CD4-positive, alpha-beta T cell treated with Interleukin-17A for 1 hour (primary cell): ENCODE results near the gene AHCY.
"Not testable (repeated sequence)": the region's sequence is repeated elsewhere in the genome, so short reads cannot be mapped to it uniquely, and the experiment has no call there.

Experiments
- DNase-seq: peaks from one replicate; pipeline ENCODE4 v3.0.0-alpha.2; 2020

The AHCY gene

GRCh38 chr20:34252431-34253086, 50.6 kb downstream of the AHCY start:
- not testable (repeated sequence) for DNase-seq

DNA sequence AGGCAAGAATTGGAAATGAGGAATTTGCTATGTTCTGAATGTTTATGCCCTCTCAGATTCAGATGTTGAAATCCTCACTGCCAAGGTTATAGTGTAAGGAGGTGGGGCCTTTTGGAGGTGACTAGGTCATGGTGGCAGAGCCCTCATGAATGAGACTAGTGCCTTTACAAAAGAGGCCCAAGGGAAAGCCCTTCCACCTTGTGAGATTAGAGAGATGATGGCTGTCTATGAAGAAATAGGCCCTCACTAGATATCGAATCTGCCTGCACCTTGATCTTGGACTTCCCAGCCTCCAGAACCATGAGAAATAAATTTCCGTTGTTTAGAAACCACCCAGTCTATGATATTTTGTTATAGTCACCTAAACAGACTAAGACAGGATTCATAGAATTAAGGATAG, 51.5 kb downstream of the AHCY start:
- no peak for DNase-seq

GRCh38 chr20:34250005-34250404, 53.1 kb downstream of the AHCY start:
- DNase-seq, result no peak

DNA sequence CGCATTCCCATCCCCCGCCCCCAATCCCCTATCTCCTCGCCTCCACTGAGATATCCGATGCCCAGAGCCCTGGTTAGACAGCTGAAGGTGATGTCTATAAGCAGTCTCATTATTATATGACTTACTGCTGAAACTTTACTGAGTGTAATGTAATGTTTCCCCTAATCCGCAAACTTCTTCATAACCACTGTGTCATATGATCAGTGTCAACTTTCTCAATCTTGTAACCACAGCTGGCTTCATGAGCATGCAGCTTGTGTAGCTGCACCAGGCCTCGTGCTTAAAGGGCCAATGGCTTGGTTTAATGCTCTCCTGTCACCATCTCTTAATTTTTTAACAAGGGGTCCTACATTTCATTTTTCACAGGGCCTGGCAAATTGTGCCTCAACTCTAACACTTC, 53.9 kb downstream of the AHCY start:
- peak; percentile 8 for DNase-seq

DNA sequence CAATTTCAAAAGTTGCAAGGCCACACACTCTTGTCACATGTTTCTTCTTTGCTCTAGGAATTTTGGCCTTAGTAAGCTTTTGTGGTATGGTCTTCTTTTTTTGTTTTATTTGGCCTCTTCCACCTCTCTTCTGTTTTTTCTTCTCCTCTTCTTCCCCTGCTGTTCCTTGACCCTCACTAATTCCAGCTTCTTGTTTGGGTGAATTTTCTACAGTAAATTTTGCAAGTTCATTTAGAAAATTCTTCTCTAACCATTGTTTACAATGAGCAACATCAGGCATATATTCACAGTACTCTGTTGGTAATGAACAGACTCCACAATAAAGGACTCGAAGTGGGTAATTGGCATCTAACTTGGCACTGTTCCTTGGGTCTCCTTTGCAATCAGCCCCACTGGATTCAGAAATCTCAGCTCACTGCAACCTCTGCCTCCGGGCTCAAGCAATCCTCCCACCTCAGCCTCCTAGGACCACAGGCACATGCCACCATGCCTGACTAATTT, 57.0 kb downstream of the AHCY start:
- no peak for DNase-seq

DNA sequence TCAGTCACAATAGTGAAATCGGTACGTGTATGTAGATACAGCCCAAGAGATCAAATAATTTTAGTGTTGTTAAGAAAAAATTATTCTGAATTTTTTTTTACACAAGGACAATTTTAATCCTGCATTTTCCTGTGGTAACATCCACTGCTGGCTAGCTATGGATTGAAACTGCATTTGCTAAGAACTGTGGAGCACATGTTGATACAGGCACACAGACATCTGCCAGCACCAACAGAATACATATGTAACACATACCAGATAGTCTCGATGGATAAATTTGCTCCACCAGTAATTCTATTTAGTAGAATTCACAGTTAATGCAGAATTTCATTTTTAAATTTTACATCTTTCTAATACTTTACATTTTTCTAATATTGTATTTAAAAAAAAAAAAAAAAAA, 59.8 kb downstream of the AHCY start:
- no peak for DNase-seq

- DNase-seq, result no peak
These were observed 60.3 kb downstream of the AHCY start for GRCh38 chr20:34242879-34243278.

DNA sequence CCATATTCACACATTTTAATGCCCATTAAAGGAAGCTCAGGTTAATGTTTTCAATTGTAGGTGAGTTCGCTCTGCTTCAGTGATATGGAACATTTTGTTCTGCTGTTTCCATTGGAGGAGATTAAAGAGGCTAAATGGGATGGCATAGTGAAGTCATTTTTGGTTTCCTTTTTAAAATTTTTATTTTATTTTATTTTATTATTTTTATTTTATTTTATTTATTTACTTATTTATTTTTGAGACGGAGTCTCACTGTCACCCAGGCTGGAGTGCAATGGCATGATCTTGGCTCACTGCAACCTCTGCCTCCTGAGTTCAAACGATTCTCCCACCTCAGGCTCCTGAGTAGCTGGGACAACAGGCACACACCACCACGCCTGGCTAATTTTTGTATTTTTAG, 61.1 kb downstream of the AHCY start:
- not testable (repeated sequence) for DNase-seq

DNA sequence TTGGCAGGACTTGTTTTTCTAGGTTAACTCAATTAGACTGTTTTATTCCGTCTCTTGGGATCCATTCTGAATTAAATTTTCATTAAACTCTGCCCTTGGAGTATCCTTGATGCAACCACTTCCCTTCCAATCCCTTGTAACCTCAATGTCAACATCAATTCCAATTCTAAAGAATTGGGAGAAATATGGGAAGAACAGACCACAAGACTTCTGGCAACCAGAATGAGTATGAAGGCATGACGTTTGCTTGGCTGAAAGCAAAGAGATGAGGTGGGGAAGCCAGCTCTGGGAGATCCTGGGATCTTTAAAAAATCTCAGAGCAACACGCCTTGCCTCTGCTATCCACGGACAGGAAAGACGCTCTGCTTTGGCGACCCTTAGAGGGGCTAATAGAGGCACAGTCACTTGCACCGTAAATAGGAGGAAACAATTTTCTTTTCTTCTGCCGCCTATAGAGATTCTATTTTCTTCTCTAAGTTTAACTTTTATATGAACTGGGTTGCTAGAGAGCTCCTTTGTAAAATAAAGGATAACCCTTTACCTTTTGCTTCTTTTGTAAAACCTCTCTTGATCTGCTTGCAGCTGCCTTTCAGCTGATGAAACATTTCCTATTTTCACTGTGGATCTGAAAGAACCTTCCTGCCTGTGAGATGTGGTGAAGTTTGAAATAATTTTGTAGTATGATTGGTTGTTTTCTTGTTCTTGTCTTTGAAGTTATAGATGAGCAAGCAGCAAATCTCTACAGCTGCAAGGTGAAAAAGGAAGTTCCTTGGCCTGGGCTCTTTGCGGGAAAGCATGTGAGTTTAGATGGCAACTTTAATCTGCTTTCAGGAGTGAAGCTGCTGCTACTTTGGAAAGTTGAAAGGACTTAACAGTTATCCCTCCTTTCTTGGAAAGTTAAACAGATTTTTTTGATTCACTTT, 62.2 kb downstream of the AHCY start, which contains the start of gene ASIP:
Gene ASIP, plus strand, starts transcription at position 731 of the 923 bp plus-strand sequence. CDS start 18,952 bp downstream, outside the sequence.
- DNase-seq, result no peak

DNA sequence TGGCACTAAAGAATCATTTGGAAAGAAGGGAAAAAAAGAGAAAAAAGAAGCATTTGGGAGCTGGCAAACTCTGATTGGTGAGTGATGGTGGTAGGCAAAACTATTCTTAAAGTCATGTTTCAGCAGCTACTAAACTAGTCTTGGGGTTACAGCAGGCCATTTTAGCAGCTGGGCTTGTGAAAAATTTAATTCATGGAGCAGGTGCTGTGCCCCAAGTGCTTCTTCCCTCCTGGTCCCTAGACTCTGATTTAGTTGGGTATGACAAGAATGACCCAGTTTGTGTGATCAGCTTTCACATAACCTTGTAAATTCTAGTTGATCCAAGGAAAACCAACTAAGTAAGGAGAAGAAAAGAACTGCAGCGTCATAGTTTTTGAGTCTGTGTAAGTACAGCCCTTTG, 63.0 kb downstream of the AHCY start:
- no peak for DNase-seq

DNA sequence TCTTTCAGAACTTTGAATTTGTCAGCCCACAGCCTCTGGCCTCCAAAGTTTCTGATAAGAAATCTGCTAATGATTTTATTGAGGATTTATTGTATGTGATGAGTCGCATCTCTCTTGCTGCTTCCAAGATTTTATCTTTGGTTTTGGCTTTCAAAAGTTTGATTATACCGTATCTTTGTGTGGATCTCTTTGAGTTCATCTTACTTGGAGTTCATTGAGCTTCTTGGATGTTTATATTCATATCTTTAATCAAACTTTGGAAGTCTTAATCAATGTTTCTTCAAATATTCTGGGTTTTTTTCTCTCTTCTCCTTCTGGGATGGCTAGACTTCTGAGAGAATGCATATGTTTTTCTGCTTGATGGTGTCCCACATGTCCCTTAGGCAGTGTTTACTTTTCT, 65.2 kb downstream of the AHCY start:
- DNase-seq, result no peak

- DNase-seq, result no peak
These were observed 67.3 kb downstream of the AHCY start for GRCh38 chr20:34235875-34236274.

DNA sequence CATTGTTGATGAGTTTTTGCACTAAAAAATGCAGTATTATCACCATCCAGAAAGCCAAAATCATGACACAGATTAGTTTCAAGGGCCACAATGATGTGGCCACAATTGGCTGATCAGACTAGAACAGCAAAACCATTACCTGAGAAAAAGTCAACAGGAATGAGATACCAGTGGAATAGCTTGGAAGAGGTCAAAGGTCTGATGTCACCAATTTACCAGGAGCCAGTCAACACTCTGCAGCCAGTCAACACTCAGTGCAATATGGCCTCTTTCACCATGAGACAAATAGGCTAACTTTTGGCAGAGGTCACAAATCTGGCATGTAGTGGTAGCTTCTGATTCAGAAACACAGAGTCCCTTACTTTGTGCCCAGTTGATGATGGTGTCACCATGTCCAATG, 69.5 kb downstream of the AHCY start:
- DNase-seq, result no peak

GRCh38 chr20:34232494-34233087, 70.6 kb downstream of the AHCY start:
- DNase-seq, result no peak

DNA sequence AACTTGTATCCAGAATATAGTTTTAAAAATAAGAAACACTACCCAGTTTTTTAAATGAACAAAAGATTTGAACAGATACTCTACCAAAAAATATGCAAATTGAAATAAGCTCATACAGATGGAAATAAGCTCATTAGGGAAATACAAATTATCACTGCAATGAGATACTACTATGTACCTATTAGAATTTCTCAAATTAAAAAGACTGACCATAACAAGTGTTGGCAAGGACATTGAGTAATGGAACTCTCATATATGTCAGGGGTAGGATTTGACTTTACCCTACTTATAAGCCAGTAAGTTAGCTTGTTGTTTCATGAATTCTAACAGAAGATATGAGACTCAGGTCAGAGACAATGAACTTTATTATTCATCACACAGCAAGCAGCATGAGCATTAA, 71.5 kb downstream of the AHCY start:
- no peak for DNase-seq
